GM18498 (cell line): Measurements from ENCODE around the gene SLK.
A peak's percentile ranks its signal among the peaks of the same experiment; 100 is the strongest.

Source experiments
- ATAC-seq: cut with Tn5 transposase; IDR thresholded peaks from one replicate; pipeline ENCODE4 v1.9.1; 2021; ENCODE audit warnings: mild to moderate bottlenecking, moderate library complexity; ENCODE audit not compliant: unreplicated experiment

SLK gene

GRCh38 chr10:103941801-103942200, 25.1 kb upstream of the SLK start:
- no peak for ATAC-seq

- no peak for ATAC-seq
Measured at GRCh38 chr10:103942866-103943265, 24.1 kb upstream of the SLK start.

- no peak for ATAC-seq
Measured at GRCh38 chr10:103947799-103948516, 19.0 kb upstream of the SLK start.

- ATAC-seq = no peak
Measured at GRCh38 chr10:103949728-103950127, 17.2 kb upstream of the SLK start.

DNA sequence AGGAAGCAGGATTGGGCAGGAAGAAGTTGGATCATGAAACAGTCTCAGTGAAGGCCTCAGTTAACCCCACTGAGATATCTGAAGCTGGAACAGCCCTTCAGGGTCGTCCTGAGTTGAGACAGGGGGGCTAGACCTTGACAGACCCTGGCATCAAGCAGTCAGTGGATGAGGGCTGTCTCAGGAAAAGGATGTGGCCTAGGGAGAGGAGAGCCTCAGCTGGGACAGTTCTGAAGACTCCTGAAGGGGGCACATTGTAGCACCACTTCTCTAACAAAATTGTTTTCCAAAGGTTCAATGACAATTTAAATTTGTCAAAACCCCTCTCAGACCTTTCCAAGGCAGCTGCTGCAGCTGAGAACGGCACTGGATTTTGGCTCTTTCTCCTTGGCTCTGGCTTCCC, 15.8 kb upstream of the SLK start:
- ATAC-seq = no peak

DNA sequence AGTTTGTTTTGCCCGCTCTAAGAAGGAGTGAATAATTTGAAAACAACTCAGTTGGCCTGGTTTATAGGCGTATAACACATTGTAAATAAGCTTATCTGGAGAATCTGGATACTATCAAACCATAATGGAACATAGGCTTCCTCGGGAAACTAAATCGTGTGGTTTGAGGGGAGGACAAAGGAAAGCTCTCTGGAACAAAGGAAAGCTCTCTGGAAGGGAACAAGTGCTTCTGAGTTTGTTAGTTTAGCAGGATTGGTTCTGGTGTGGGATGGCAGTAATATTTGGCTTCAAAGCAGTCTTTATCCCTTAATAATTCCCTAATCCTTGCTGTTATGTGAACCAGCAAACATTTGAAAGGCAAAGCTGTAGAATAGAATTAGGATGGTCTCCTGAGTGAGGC, 15.0 kb upstream of the SLK start:
- no peak for ATAC-seq

DNA sequence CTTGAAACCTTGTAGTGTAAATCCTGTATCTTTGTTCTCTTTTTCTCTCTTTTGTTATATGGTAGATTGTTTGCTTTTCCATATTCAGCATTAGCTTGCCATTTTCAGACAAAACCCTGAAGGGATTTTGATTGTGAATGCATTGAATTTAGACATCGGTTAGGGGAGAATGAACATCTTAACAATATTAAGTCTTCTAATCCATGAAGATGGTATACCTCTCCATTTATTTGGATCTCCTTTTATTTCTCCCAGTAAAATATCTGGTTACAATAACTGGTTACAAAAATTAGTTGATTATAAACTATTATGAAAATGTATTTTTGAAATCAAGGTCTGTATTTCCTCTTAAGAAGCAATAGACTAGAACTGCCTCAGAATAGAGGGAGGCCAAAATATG, 12.4 kb upstream of the SLK start:
- ATAC-seq = no peak

DNA sequence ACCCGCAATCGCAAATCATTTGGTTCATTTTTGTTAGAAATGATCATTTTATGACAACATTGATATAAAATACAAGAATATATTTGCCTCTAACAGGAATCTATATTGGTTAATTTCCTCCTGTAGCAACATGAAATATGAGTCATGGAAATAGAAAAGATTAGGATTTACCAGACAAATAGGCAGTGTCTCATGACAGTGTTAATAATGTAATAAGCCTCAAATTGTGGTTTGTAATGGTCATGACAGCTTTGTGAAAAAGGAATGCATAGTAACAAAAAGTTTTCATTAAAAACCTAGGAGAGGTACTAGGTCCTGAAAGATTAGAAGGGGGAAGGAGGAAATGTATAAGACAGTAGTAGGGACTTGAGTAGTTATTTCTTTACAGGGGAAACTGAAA, 7.9 kb upstream of the SLK start:
- no peak for ATAC-seq

GRCh38 chr10:103960103-103960502, 6.8 kb upstream of the SLK start:
- ATAC-seq = no peak

- ATAC-seq = peak; percentile 60
Measured at GRCh38 chr10:103967448-103968071, 620 bp downstream of the SLK start.

GRCh38 chr10:103968441-103969391, 1.8 kb downstream of the SLK start:
- ATAC-seq = no peak

DNA sequence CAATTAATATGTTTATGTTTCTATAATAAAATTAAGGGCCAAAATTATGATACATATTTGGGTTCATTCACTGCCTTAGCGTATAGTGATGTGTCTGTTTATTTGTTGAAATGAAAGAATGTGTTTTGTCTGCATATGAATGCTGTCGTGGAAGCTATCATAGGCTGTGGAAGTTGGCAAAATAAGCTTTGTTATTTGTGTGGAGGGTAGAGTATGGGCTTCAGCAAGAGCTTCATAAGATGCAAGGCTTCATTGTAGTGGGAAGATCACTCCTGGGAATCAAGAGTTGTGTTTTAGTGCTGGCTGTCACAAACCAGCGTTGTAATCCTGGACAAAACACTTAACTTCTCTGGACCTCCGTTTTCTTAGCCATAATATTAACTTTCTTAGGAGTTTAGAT, 2.5 kb downstream of the SLK start:
- no peak for ATAC-seq

GRCh38 chr10:103969857-103970627, 3.1 kb downstream of the SLK start:
- ATAC-seq = no peak

DNA sequence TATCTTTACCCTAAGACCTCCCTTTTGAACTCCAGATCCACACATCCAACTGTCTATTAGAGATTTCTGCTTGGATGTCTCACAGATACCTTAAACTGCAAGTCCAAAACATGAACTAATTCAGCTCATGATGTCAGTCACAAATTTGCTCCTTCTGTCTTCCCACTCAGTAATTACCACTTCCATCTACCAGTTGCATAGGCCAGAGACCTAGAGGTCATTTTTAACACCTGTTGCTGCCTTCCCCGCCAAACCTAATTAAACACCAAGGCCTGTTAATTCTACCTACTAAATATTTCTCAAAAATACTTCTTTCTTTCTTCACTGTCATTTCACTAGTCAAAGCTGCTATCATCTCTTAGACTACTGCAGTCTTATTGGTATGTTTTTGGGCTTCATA, 8.2 kb downstream of the SLK start:
- no peak for ATAC-seq

DNA sequence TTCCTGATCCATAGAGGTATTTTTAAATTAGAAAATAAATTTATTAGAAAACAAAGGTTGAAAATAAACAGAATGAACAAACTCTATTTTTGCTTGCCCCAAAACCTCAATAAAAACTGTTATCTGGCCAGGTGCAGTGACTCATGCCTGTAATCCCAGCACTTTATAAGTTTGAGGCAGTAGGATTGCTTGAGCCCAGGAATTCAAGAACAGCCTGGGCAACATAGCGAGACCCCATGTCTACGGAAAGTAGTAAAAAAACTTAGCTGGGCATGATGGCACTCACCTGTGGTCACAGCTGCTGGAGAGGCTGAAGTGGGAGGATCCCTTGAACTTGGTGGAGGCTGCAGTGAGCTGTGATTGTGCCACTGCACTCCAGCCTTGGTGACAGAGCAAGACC, 10.3 kb downstream of the SLK start:
- ATAC-seq = no peak

DNA sequence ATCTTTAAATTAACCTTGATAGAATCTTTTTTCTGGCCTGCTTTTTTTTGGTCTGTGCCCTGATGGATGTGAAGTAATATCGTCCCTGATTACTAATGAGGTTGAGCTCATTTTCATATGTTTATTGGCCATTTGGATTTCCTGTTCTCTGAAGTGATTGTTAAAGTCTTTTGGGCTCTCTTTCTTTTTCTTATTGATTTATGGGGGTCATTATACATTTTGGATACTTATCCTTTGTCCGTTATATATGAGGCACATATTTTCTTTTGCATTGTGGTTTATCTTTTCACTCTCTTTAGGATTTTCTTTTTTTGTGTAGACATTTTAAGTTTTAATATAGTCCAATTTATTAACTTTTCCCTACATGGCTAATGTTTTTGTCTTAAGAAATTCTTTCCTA, 12.6 kb downstream of the SLK start:
- no peak for ATAC-seq

DNA sequence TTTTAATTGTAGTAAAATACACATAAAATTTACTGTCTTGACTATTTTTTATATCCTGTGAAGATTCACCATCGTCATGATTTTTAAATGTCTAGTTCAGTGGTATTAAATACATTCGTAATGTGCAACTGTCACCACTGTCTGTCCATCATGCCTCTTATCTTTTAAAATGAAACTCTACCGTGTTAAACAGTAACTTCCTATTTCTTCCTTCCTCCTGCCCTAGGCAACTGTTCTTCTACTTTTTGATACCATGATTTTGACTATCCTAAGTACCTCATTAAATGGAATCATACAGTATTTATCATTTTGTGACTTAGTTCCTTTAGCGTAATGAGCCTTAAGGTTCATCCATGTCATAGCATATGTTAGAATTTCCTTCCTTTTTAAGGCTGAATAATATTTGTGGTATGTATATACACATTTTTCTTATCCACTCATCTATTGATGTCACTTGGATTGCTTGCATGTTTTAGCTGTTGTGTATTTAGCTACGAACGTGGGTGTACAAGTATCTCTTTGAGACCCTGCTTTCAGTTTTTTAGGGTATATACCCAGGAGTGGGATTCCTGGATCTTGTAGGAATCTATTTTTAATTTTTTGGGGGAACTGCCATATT, 13.5 kb downstream of the SLK start:
- no peak for ATAC-seq

GRCh38 chr10:103982639-103983038, 15.7 kb downstream of the SLK start:
- no peak for ATAC-seq

DNA sequence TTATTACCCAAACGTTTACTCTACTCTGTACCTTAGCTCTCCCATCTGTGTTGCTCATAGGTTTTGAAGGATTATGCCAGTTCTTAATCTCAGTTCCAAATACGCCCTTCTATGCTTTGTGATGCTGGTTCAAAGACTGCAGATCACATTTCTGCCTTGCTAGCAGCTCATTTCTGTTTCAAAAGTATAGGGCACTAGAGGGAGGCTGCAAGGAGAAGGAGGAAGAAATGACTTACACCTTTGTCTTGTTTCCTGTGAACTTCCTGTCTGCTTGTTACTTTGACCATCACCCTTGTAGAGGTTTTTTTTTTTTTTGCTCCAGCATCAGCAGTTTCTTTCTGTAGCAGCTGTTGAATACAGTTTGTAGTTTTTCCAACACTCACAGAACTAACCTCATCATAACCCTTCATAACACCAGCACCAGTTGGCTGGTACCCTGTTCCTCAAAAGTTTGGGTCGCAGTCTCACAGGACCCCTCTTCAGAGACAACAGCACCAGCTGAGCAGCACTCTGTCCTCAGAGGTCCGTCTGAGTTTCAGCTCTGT, 16.5 kb downstream of the SLK start:
- peak; percentile 92 for ATAC-seq

GRCh38 chr10:103985726-103986125, 18.8 kb downstream of the SLK start:
- ATAC-seq = no peak
